Measurements from ENCODE around the gene KCNE1.
A peak's percentile ranks its signal among the peaks of the same experiment; 100 is the strongest.
"Not testable (repeated sequence)": the region's sequence is repeated elsewhere in the genome, so short reads cannot be mapped to it uniquely, and the experiment has no call there.

Gene KCNE1

GRCh38 chr21:34510148-34511142, 1.6 kb downstream of the KCNE1 start:
- DNase-seq: peak; percentile 77

GRCh38 chr21:34509151-34509550, 2.9 kb downstream of the KCNE1 start:
- no peak for DNase-seq

GRCh38 chr21:34504595-34504994, 7.4 kb downstream of the KCNE1 start:
- DNase-seq: no peak

- no peak for DNase-seq
These were observed 9.4 kb downstream of the KCNE1 start for GRCh38 chr21:34502480-34503106.

- DNase-seq: no peak
These were observed 10.3 kb downstream of the KCNE1 start for GRCh38 chr21:34501716-34502115.

GRCh38 chr21:34500191-34500590, 11.8 kb downstream of the KCNE1 start:
- DNase-seq: no peak

GRCh38 chr21:34499116-34499515, 12.9 kb downstream of the KCNE1 start:
- DNase-seq: no peak

- DNase-seq: no peak
These were observed 13.4 kb downstream of the KCNE1 start for GRCh38 chr21:34498623-34499022.

GRCh38 chr21:34483854-34484253, 28.2 kb downstream of the KCNE1 start:
- DNase-seq: not testable (repeated sequence)

GRCh38 chr21:34483435-34483834, 28.6 kb downstream of the KCNE1 start:
- DNase-seq: not testable (repeated sequence)

GRCh38 chr21:34467333-34467732, 44.7 kb downstream of the KCNE1 start:
- DNase-seq: not testable (repeated sequence)

GRCh38 chr21:34459426-34459825, 52.6 kb downstream of the KCNE1 start:
- not testable (repeated sequence) for DNase-seq

- DNase-seq: not testable (repeated sequence)
These were observed 53.7 kb downstream of the KCNE1 start for GRCh38 chr21:34458266-34458665.

- not testable (repeated sequence) for DNase-seq
These were observed 55.8 kb downstream of the KCNE1 start for GRCh38 chr21:34456180-34456579.

GRCh38 chr21:34455628-34456027, 56.4 kb downstream of the KCNE1 start:
- not testable (repeated sequence) for DNase-seq

- not testable (repeated sequence) for DNase-seq
These were observed 65.0 kb downstream of the KCNE1 start for GRCh38 chr21:34447018-34447417.

GRCh38 chr21:34443486-34443885, 68.5 kb downstream of the KCNE1 start:
- DNase-seq: not testable (repeated sequence)

GRCh38 chr21:34429710-34430109, 82.3 kb downstream of the KCNE1 start:
- not testable (repeated sequence) for DNase-seq

- not testable (repeated sequence) for DNase-seq
These were observed 83.6 kb downstream of the KCNE1 start for GRCh38 chr21:34428441-34428840.

GRCh38 chr21:34427339-34427738, 84.7 kb downstream of the KCNE1 start:
- not testable (repeated sequence) for DNase-seq

GRCh38 chr21:34423805-34424204, 88.2 kb downstream of the KCNE1 start, which contains the start of gene SMIM34:
TSS of gene SMIM34 (minus strand) at chr21:34423951. CDS start at chr21:34423839, 112 bp downstream.
- not testable (repeated sequence) for DNase-seq

GRCh38 chr21:34417448-34418077, 94.4 kb downstream of the KCNE1 start:
- DNase-seq: not testable (repeated sequence)

- DNase-seq: not testable (repeated sequence)
These were observed 104.7 kb downstream of the KCNE1 start for GRCh38 chr21:34407294-34407693.

Measured in stimulated activated CD4-positive, alpha-beta T cell treated with anti-CD3 and anti-CD28 coated beads, Interleukin-15, amount 100 ng/mL, for 24 hours (primary cell).